GM12864 (cell line): ENCODE results near the gene FGF5.
"Not testable (repeated sequence)": the region's sequence is repeated elsewhere in the genome, so short reads cannot be mapped to it uniquely, and the experiment has no call there.

Source experiments
- DNase-seq: peaks from one replicate; pipeline ENCODE4 v3.0.0-alpha.2; 2011; ENCODE audit warnings: low read depth
- H3K4me3 ChIP-seq: 2 replicates; pipeline ENCODE4 v1.5.1; 2011; ENCODE audit warnings: mild to moderate bottlenecking, low read depth, low read length, control low read depth
- TF ChIP-seq, protein P1 (sequence below): IDR thresholded peaks from 2 replicates; pipeline ENCODE4 v1.5.1; 2011; ENCODE audit warnings: low read depth, mild to moderate bottlenecking, moderate library complexity, low read length, control low read depth, inconsistent platforms; ENCODE audit errors: missing control alignments

FGF5 gene

DNA sequence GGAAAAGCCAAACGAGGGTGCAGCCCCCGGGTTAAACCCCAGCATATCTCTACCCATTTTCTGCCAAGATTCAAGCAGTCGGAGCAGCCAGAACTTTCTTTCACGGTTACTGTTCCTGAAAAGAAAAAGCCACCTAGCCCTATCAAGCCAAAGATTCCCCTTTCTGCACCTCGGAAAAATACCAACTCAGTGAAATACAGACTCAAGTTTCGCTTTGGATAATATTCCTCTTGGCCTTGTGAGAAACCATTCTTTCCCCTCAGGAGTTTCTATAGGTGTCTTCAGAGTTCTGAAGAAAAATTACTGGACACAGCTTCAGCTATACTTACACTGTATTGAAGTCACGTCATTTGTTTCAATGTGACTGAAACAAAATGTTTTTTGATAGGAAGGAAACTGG lies 20.0 kb downstream of the FGF5 start:
- H3K4me3 ChIP-seq: no peak overlapping the region
- TF ChIP-seq, protein P1, sequence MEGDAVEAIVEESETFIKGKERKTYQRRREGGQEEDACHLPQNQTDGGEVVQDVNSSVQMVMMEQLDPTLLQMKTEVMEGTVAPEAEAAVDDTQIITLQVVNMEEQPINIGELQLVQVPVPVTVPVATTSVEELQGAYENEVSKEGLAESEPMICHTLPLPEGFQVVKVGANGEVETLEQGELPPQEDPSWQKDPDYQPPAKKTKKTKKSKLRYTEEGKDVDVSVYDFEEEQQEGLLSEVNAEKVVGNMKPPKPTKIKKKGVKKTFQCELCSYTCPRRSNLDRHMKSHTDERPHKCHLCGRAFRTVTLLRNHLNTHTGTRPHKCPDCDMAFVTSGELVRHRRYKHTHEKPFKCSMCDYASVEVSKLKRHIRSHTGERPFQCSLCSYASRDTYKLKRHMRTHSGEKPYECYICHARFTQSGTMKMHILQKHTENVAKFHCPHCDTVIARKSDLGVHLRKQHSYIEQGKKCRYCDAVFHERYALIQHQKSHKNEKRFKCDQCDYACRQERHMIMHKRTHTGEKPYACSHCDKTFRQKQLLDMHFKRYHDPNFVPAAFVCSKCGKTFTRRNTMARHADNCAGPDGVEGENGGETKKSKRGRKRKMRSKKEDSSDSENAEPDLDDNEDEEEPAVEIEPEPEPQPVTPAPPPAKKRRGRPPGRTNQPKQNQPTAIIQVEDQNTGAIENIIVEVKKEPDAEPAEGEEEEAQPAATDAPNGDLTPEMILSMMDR: no peak
- DNase-seq: no peak

DNA sequence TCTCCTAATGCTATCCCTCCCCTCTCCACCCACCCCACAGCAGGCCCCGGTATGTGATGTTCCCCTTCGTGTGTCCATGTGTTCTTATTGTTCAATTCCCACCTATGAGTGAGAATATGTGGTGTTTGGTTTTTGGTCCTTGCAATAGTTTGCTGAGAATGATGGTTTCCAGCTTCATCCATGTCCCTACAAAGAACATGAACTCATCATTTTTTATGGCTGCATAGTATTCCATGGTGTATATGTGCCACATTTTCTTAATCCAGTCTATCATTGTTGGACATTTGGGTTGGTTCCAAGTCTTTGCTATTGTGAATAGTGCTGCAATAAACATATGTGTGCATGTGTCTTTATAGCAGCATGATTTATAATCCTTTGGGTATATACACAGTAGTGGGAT lies 24.2 kb downstream of the FGF5 start:
- not testable (repeated sequence) for H3K4me3 ChIP-seq, DNase-seq

DNA sequence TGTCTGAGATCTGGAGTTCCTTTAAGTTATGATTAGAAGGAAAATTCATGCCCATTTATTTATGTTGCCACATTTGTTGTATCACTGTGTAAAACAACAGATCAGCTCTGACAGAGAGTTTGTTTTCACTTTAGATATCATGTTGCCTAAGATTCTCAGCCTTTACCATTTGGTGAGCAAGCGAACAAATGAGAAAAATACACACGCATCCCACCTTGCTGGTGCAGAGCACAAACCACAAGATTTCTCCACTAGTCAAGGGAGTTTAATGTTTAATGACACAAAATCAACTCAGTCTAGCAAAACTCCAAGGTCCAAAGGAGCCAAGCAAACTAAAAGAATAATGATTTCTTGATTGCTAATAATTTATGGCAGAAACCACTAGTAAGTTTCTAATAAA lies 27.7 kb downstream of the FGF5 start:
- no peak overlapping the region for H3K4me3 ChIP-seq
- DNase-seq: no peak
- TF ChIP-seq, protein P1: no peak

DNA sequence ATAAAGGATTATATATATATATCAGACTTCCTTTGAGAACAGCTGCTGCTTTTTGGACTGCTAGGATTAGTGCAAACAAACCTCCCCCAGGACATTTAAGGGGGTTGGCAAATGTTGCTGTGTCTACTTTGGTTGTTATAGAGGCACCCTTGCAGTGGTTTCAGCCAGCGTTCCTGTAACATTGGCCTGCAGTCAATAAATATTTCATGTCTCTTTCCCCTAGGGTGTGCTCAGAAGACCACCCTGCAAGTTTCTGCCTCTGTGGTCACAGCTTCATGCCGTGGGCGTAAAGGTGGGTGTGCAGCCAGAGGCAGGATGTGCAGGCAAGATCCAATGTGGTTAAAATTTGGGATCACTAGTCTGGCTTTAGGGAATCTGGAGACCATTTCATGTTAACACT lies 28.9 kb downstream of the FGF5 start:
- no peak for DNase-seq
- H3K4me3 ChIP-seq: no peak overlapping the region
- TF ChIP-seq, protein P1: no peak

DNA sequence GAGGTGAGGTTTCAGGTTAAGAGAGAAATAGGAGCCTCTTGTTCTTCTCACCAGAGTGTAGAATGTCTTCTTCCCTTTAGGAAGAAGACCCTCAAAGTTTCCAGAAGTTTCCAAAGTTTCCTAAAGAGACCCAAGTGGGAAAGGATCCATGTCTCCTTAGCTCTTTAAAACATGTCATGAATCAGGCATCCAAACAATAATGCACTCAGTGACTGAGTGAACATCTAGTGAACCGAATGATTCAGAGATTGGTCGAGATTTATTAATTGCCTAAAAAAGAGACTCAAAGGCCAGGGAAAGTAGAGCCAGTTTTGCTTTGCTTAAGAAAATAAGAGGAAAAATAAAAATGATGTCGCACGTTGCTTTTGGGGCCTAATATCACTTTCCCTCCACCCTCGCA lies 29.4 kb downstream of the FGF5 start:
- no peak overlapping the region for H3K4me3 ChIP-seq
- TF ChIP-seq, protein P1: no peak
- DNase-seq: no peak

DNA sequence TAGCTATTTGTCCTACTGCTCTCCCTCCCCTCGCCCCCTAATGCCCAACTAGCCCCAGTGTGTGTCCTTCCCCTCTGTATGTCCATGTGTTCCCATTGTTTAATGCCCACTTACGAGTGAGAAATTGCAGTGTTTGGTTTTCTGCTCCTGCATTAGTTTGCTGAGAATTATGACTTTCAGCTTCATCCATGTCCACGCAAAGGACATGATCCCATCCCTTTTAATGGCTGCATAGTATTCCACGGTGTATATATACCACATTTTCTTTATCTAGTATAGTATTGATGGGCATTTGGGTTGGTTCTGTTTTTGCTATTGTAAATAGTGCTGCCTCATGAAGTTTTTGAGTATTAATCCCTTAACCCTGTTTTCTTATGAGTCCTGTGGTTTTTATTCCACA lies 35.4 kb downstream of the FGF5 start:
- DNase-seq: no peak
- TF ChIP-seq, protein P1: no peak
- H3K4me3 ChIP-seq: no peak overlapping the region

DNA sequence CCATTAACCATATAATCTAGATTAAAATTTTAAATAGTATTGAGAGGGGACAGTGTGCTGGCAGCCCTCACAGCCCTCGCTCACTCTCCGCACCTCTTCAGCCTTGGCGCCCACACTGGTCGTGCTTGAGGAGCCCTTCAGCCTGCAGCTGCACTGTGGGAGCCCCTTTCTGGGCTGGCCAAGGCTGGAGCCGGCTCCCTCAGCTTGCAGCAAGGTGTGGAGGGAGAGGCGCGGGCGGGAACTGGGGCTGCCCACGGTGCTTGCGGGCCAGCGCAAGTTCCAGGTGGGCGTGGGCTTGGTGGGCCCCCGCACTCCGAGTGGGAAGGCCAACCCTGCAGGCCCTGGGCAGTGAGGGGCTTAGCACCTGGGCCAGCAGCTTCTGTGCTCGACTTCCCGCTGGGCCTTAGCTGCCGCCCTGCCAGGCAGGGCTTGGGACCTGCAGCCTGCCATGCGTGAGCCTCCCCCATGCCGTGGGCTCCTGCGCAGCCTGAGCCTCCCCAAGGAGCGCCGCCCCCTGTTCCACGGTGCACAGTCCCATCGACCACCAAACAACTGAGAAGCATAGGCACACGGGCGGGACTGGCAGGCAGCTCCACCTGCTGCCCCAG lies 36.3 kb downstream of the FGF5 start:
- no peak for DNase-seq
- TF ChIP-seq, protein P1: no peak
- H3K4me3 ChIP-seq: no peak overlapping the region
